ENCODE data around the gene TMEM128.

DNA sequence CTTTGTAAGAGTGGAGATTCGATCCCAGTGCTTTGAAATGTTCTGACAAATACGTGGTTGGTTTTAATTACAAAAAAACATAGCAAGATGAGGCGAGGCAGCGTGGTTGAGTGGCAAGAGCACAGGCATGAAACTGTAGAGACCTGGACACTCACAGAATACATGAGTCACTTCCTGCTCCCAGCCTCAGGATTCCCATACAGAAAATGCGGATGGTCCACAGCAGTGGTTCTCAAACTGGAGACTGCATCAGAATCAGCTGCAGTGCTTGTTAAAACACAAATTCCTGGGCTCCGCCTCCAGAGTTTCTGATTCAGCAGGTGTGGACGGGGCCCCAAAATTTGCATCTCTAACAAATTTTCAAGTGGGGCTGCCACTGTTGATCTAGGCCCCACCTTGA, 31.4 kb downstream of the TMEM128 start:
- TF ChIP-seq, protein P1, sequence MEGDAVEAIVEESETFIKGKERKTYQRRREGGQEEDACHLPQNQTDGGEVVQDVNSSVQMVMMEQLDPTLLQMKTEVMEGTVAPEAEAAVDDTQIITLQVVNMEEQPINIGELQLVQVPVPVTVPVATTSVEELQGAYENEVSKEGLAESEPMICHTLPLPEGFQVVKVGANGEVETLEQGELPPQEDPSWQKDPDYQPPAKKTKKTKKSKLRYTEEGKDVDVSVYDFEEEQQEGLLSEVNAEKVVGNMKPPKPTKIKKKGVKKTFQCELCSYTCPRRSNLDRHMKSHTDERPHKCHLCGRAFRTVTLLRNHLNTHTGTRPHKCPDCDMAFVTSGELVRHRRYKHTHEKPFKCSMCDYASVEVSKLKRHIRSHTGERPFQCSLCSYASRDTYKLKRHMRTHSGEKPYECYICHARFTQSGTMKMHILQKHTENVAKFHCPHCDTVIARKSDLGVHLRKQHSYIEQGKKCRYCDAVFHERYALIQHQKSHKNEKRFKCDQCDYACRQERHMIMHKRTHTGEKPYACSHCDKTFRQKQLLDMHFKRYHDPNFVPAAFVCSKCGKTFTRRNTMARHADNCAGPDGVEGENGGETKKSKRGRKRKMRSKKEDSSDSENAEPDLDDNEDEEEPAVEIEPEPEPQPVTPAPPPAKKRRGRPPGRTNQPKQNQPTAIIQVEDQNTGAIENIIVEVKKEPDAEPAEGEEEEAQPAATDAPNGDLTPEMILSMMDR (IDR thresholded peaks at IDR 0.05), result no peak
- TF ChIP-seq POLR2AphosphoS5 (IDR thresholded peaks at IDR 0.05) (no peak), POLR2A (IDR thresholded peaks at IDR 0.05) (no peak)
